Activated naive CD4-positive, alpha-beta T cell treated with anti-CD3 and anti-CD28 coated beads, Interleukin-2, amount 50 U/mL, for 24 hours (primary cell): ENCODE measurements around the gene IFT88.

Source experiments
- H3K27ac Mint-ChIP-seq: one replicate; pipeline ENCODE4 v1.8.0; 2021; ENCODE audit warnings: mild to moderate bottlenecking, mixed read lengths
- H3K27me3 Mint-ChIP-seq: one replicate; pipeline ENCODE4 v1.8.0; 2021; ENCODE audit warnings: mixed read lengths
- H3K36me3 Mint-ChIP-seq: one replicate; pipeline ENCODE4 v1.8.0; 2021; ENCODE audit warnings: mixed read lengths
- H3K4me1 Mint-ChIP-seq: one replicate; pipeline ENCODE4 v1.8.0; 2021; ENCODE audit warnings: mixed read lengths
- H3K4me3 Mint-ChIP-seq: one replicate; pipeline ENCODE4 v1.8.0; 2021; ENCODE audit warnings: mild to moderate bottlenecking, mixed read lengths
- H3K9me3 Mint-ChIP-seq: one replicate; pipeline ENCODE4 v1.8.0; 2021; ENCODE audit warnings: mixed read lengths

Gene IFT88

GRCh38 chr13:20588529-20589110 lies 21.7 kb downstream of the IFT88 start:
- H3K9me3 Mint-ChIP-seq: no peaks in the 10 kb centered on the region
- no peak overlapping the region for H3K27ac Mint-ChIP-seq
- no peaks in the 10 kb centered on the region for H3K4me1 Mint-ChIP-seq
- H3K27me3 Mint-ChIP-seq: no peaks in the 10 kb centered on the region
- H3K4me3 Mint-ChIP-seq: no peak overlapping the region
- H3K36me3 Mint-ChIP-seq: peaks cover 21% of the 10 kb centered on the region

- Mint-ChIP-seq H3K9me3 (no peaks in the 10 kb centered on the region), H3K27me3 (no peaks in the 10 kb centered on the region), H3K4me3 (no peak overlapping the region), H3K4me1 (no peaks in the 10 kb centered on the region), H3K27ac (no peak overlapping the region), H3K36me3 (peaks cover 11% of the 10 kb centered on the region)
Measured at GRCh38 chr13:20590561-20590960, 23.6 kb downstream of the IFT88 start.

GRCh38 chr13:20592606-20593005 lies 25.6 kb downstream of the IFT88 start:
- no peak overlapping the region for H3K27ac Mint-ChIP-seq
- no peaks in the 10 kb centered on the region for H3K27me3 Mint-ChIP-seq
- H3K4me3 Mint-ChIP-seq: no peak overlapping the region
- H3K9me3 Mint-ChIP-seq: no peaks in the 10 kb centered on the region
- peaks cover 8% of the 10 kb centered on the region for H3K36me3 Mint-ChIP-seq
- H3K4me1 Mint-ChIP-seq: no peaks in the 10 kb centered on the region

- no peaks in the 10 kb centered on the region for H3K27me3 Mint-ChIP-seq
- H3K4me3 Mint-ChIP-seq: no peak overlapping the region
- H3K9me3 Mint-ChIP-seq: no peaks in the 10 kb centered on the region
- no peak overlapping the region for H3K27ac Mint-ChIP-seq
- peaks cover 6% of the 10 kb centered on the region for H3K36me3 Mint-ChIP-seq
- H3K4me1 Mint-ChIP-seq: no peaks in the 10 kb centered on the region
Measured at GRCh38 chr13:20594280-20594679, 27.3 kb downstream of the IFT88 start.

- H3K36me3 Mint-ChIP-seq: peaks cover 6% of the 10 kb centered on the region
Measured at GRCh38 chr13:20607015-20607414, 40.1 kb downstream of the IFT88 start.

GRCh38 chr13:20608438-20609020 lies 41.6 kb downstream of the IFT88 start:
- Mint-ChIP-seq H3K4me1 (no peaks in the 10 kb centered on the region), H3K36me3 (peaks cover 6% of the 10 kb centered on the region), H3K9me3 (no peaks in the 10 kb centered on the region), H3K4me3 (no peak overlapping the region), H3K27me3 (no peaks in the 10 kb centered on the region), H3K27ac (no peak overlapping the region)

More at GRCh38 chr13:20607015-20607414, 40.1 kb downstream of the IFT88 start:
- Mint-ChIP-seq H3K4me3 (no peak overlapping the region), H3K4me1 (no peaks in the 10 kb centered on the region), H3K27me3 (no peaks in the 10 kb centered on the region), H3K9me3 (no peaks in the 10 kb centered on the region), H3K27ac (no peak overlapping the region)

- H3K27me3 Mint-ChIP-seq: no peaks in the 10 kb centered on the region
- no peak overlapping the region for H3K27ac Mint-ChIP-seq
- H3K4me3 Mint-ChIP-seq: no peak overlapping the region
- peaks cover 6% of the 10 kb centered on the region for H3K36me3 Mint-ChIP-seq
- no peaks in the 10 kb centered on the region for H3K9me3 Mint-ChIP-seq
- no peaks in the 10 kb centered on the region for H3K4me1 Mint-ChIP-seq
Measured at GRCh38 chr13:20609145-20609544, 42.2 kb downstream of the IFT88 start.

- no peaks in the 10 kb centered on the region for H3K27me3 Mint-ChIP-seq
- no peaks in the 10 kb centered on the region for H3K9me3 Mint-ChIP-seq
- H3K27ac Mint-ChIP-seq: no peak overlapping the region
- no peak overlapping the region for H3K4me3 Mint-ChIP-seq
- H3K36me3 Mint-ChIP-seq: peaks cover 6% of the 10 kb centered on the region
- H3K4me1 Mint-ChIP-seq: no peaks in the 10 kb centered on the region
Measured at GRCh38 chr13:20610006-20610405, 43.0 kb downstream of the IFT88 start.

- Mint-ChIP-seq H3K27ac (no peak overlapping the region), H3K9me3 (no peaks in the 10 kb centered on the region), H3K4me1 (no peaks in the 10 kb centered on the region), H3K27me3 (no peaks in the 10 kb centered on the region), H3K36me3 (peaks cover 11% of the 10 kb centered on the region), H3K4me3 (no peak overlapping the region)
Measured at GRCh38 chr13:20616059-20616797, 49.3 kb downstream of the IFT88 start.

- Mint-ChIP-seq H3K4me3 (no peak overlapping the region), H3K27me3 (no peaks in the 10 kb centered on the region), H3K4me1 (no peaks in the 10 kb centered on the region), H3K36me3 (peaks cover 26% of the 10 kb centered on the region), H3K27ac (no peak overlapping the region), H3K9me3 (peaks cover 5% of the 10 kb centered on the region)
Measured at GRCh38 chr13:20623000-20623399, 56.0 kb downstream of the IFT88 start.

- Mint-ChIP-seq H3K4me1 (no peaks in the 10 kb centered on the region), H3K27me3 (no peaks in the 10 kb centered on the region), H3K9me3 (peaks cover 5% of the 10 kb centered on the region), H3K36me3 (peaks cover 22% of the 10 kb centered on the region), H3K4me3 (no peak overlapping the region), H3K27ac (no peak overlapping the region)
Measured at GRCh38 chr13:20624213-20624612, 57.3 kb downstream of the IFT88 start.

GRCh38 chr13:20633802-20634201 lies 66.8 kb downstream of the IFT88 start:
- Mint-ChIP-seq H3K27ac (no peak overlapping the region), H3K27me3 (no peaks in the 10 kb centered on the region), H3K4me1 (no peaks in the 10 kb centered on the region), H3K4me3 (no peak overlapping the region), H3K9me3 (no peaks in the 10 kb centered on the region), H3K36me3 (peaks cover 23% of the 10 kb centered on the region)

GRCh38 chr13:20636079-20636478 lies 69.1 kb downstream of the IFT88 start:
- no peak overlapping the region for H3K27ac Mint-ChIP-seq
- no peaks in the 10 kb centered on the region for H3K9me3 Mint-ChIP-seq
- no peak overlapping the region for H3K4me3 Mint-ChIP-seq
- H3K27me3 Mint-ChIP-seq: no peaks in the 10 kb centered on the region
- H3K36me3 Mint-ChIP-seq: peaks cover 25% of the 10 kb centered on the region
- no peaks in the 10 kb centered on the region for H3K4me1 Mint-ChIP-seq

- Mint-ChIP-seq H3K27ac (no peak overlapping the region), H3K4me3 (no peak overlapping the region), H3K36me3 (peaks cover 18% of the 10 kb centered on the region), H3K4me1 (no peaks in the 10 kb centered on the region), H3K27me3 (no peaks in the 10 kb centered on the region), H3K9me3 (no peaks in the 10 kb centered on the region)
Measured at GRCh38 chr13:20637811-20638210, 70.9 kb downstream of the IFT88 start.

- Mint-ChIP-seq H3K4me1 (no peaks in the 10 kb centered on the region), H3K36me3 (peaks cover 19% of the 10 kb centered on the region), H3K27ac (no peak overlapping the region), H3K9me3 (peaks cover 12% of the 10 kb centered on the region), H3K27me3 (no peaks in the 10 kb centered on the region), H3K4me3 (no peak overlapping the region)
Measured at GRCh38 chr13:20647758-20648157, 80.8 kb downstream of the IFT88 start.

- Mint-ChIP-seq H3K27ac (no peak overlapping the region), H3K9me3 (no peaks in the 10 kb centered on the region), H3K27me3 (no peaks in the 10 kb centered on the region), H3K4me3 (no peak overlapping the region), H3K36me3 (peaks cover 1% of the 10 kb centered on the region), H3K4me1 (no peaks in the 10 kb centered on the region)
Measured at GRCh38 chr13:20652946-20653345, 86.0 kb downstream of the IFT88 start.
